ENCODE data around the gene LRRC1.

LRRC1 gene

DNA sequence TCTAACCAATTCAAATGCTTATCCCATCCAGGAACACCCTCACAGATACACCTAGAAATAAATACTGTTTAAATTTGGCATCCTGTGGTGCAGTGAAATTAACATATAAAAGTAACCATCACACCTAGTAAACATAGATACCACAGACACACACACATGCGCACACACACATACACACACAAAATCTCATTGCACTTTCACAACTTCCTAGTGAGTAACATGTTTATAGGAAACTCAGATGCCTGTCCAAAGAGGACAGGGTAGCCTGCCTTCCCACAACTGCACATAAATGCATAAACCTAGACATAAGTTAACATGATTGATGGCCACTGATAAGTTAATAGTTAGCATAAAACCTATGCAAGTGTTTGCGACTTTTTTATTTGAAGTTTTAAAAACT is 56.8 kb downstream of the LRRC1 start:
- TF ChIP-seq, protein P1, sequence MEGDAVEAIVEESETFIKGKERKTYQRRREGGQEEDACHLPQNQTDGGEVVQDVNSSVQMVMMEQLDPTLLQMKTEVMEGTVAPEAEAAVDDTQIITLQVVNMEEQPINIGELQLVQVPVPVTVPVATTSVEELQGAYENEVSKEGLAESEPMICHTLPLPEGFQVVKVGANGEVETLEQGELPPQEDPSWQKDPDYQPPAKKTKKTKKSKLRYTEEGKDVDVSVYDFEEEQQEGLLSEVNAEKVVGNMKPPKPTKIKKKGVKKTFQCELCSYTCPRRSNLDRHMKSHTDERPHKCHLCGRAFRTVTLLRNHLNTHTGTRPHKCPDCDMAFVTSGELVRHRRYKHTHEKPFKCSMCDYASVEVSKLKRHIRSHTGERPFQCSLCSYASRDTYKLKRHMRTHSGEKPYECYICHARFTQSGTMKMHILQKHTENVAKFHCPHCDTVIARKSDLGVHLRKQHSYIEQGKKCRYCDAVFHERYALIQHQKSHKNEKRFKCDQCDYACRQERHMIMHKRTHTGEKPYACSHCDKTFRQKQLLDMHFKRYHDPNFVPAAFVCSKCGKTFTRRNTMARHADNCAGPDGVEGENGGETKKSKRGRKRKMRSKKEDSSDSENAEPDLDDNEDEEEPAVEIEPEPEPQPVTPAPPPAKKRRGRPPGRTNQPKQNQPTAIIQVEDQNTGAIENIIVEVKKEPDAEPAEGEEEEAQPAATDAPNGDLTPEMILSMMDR (IDR thresholded peaks at IDR 0.05): no peak
- no peak overlapping the region for H3K27ac ChIP-seq

DNA sequence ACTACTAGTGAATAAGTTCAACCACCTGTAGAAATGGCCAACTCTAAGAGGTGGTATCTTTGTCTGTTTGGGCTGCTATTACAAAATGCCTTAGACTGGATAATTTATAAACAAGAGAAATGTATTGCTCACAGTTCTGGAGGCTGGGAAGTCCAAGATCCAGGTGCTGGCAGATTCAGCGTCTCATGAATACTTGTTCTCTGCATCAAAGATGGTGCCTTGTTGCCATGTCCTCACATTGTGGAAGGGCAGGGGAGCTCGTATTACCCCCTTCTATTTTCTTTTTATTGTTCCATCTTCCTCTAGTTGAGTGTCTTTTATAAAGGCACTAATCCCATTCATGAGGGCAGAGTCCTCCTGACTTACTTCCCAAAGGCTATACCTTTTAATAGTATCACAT is 58.0 kb downstream of the LRRC1 start:
- Histone ChIP-seq H3K4me3 (ENCODE audit: low read depth in 1 of 2, low read length in 1 of 2) (no peak overlapping the region), H3K9me3 (no peaks in the 10 kb centered on the region), H3K4me1 (ENCODE audit: control insufficient read depth in 1 of 2, insufficient read depth in 1 of 2, low read depth in 1 of 2, low read length in 1 of 2) (no peaks in the 10 kb centered on the region), H3K27me3 (no peaks in the 10 kb centered on the region), H3K27ac (no peak overlapping the region), H3K36me3 (no peaks in the 10 kb centered on the region)
- TF ChIP-seq, protein P1 (IDR thresholded peaks at IDR 0.05): no peak

More for the DNA sequence above, 56.8 kb downstream of the LRRC1 start:
- Histone ChIP-seq H3K4me1 (ENCODE audit: control insufficient read depth in 1 of 2, insufficient read depth in 1 of 2, low read depth in 1 of 2, low read length in 1 of 2) (no peaks in the 10 kb centered on the region), H3K36me3 (no peaks in the 10 kb centered on the region), H3K9me3 (no peaks in the 10 kb centered on the region), H3K27me3 (no peaks in the 10 kb centered on the region), H3K4me3 (ENCODE audit: low read depth in 1 of 2, low read length in 1 of 2) (no peak overlapping the region)

DNA sequence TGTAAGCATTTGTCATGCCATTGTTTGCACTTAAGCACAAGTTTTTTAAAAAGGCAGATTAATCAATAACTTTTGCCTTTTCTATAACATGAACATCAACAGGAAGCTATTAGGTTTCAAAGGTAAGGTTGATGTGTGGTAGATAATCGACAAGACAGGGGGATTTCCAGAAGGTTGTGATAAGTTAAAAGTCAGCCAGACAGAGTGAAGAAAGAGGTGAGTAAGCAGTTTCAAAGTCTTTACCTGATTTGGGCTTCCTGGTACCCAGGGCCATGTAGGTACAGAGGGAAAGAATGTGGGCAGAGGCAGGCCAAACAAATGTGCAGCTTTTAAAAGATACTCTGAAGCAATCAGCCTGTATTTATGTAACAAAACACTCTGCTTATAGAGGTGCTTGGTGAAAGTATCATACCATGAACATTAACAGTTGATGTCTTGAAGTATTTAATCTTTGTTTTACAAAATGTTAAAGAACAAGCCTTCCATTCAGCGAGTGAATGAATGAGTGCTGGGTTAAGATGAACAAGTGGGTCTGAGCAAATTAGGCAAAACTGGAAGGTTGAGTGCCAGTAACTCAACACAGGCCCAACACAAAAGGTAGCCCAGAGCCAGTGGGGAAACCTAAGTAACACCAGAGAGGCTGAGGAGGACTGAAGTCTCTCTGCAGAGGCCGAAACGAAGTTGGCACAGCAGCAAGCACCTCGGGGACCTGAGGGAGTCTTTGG is 60.2 kb downstream of the LRRC1 start:
- TF ChIP-seq, protein P1 (IDR thresholded peaks at IDR 0.05): no peak
- Histone ChIP-seq H3K4me3 (ENCODE audit: low read depth in 1 of 2, low read length in 1 of 2) (no peak overlapping the region), H3K27me3 (no peaks in the 10 kb centered on the region), H3K9me3 (no peaks in the 10 kb centered on the region), H3K27ac (no peak overlapping the region), H3K36me3 (no peaks in the 10 kb centered on the region), H3K4me1 (ENCODE audit: control insufficient read depth in 1 of 2, insufficient read depth in 1 of 2, low read depth in 1 of 2, low read length in 1 of 2) (no peaks in the 10 kb centered on the region)

DNA sequence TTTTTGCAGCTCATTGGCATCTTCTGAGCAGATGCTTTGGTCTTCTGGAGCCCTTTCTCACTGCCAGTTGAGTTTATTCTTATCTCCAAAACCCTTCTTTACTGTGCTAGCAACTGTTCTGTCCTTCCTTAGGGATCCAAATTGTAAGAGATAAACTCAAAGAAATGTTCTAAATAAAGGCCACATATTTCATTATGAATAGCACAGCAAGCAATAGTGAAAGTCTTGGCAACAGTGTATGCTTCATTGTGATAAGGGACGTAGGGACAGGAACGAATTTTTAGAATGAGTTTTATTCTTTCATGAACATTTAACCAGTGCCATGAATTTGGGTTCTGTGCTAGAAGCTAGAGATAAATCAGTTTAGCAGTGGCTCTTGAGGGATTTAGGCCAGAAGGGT is 61.1 kb downstream of the LRRC1 start:
- Histone ChIP-seq H3K36me3 (no peaks in the 10 kb centered on the region), H3K27ac (no peak overlapping the region), H3K4me3 (ENCODE audit: low read depth in 1 of 2, low read length in 1 of 2) (no peak overlapping the region), H3K4me1 (ENCODE audit: control insufficient read depth in 1 of 2, insufficient read depth in 1 of 2, low read depth in 1 of 2, low read length in 1 of 2) (no peaks in the 10 kb centered on the region), H3K9me3 (no peaks in the 10 kb centered on the region), H3K27me3 (no peaks in the 10 kb centered on the region)
- TF ChIP-seq, protein P1 (IDR thresholded peaks at IDR 0.05): no peak

DNA sequence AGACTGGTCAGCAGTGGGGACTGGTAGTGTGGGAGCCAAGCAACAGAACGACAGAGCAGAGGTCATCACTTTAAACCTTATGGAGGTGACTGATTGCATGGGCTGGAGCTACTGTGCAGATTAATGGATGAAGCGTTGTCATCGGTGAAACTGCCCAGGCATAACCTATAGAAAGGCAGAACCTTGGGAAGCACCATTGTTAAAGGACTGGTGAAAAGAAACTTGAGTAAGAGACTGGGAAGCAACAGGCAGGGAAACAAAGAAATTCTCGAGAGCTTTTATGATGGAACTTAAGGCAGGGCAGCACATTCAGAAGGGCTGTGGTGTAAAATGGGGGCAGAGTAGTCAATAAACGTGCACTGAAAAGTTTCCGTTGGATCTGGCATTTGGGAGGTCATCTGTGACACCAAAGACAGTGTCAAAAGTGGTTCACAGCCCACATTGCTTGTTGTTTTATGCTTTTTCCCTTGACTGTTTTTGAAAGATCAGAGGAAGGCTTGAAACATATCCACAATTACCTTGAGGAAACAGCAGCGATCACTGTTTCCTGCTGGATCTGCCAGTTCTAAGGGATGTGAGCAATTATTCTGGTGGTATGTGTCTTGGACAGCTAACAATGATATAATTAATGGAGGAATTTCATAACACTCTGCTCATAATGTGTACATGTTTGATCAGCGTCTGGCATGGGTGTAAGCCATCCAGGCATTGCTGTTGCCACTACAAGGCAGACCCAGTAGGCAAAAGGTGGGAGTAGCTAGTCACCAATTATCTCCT is 62.7 kb downstream of the LRRC1 start:
- no peak overlapping the region for H3K4me3 ChIP-seq (ENCODE audit: low read depth in 1 of 2, low read length in 1 of 2)
- H3K4me1 ChIP-seq (ENCODE audit: control insufficient read depth in 1 of 2, insufficient read depth in 1 of 2, low read depth in 1 of 2, low read length in 1 of 2): no peaks in the 10 kb centered on the region
- H3K27me3 ChIP-seq: no peaks in the 10 kb centered on the region
- TF ChIP-seq, protein P1 (IDR thresholded peaks at IDR 0.05): no peak
- no peaks in the 10 kb centered on the region for H3K9me3 ChIP-seq
- no peak overlapping the region for H3K27ac ChIP-seq
- no peaks in the 10 kb centered on the region for H3K36me3 ChIP-seq

Data from neutrophil (primary cell).